Fibroblast of the conjunctiva (primary cell): Measurements from ENCODE around the gene PPFIA4.
A peak's percentile ranks its signal among the peaks of the same experiment; 100 is the strongest.

Experiments used
- DNase-seq: peaks from one replicate; pipeline ENCODE4 v3.0.0-alpha.2; 2010; ENCODE audit warnings: low read depth

The PPFIA4 gene

GRCh38 chr1:203057911-203058675 lies 31.8 kb downstream of the PPFIA4 start:
- peak; percentile 24 for DNase-seq

GRCh38 chr1:203058676-203058935 lies 32.3 kb downstream of the PPFIA4 start:
- no peak for DNase-seq

GRCh38 chr1:203059485-203059884 lies 33.2 kb downstream of the PPFIA4 start:
- no peak for DNase-seq

- DNase-seq: no peak
Observed at GRCh38 chr1:203060115-203060514, 33.8 kb downstream of the PPFIA4 start.

- DNase-seq: no peak
Observed at GRCh38 chr1:203063287-203063686, 37.0 kb downstream of the PPFIA4 start.

- DNase-seq: no peak
Observed at GRCh38 chr1:203065191-203065590, 38.9 kb downstream of the PPFIA4 start.

GRCh38 chr1:203065986-203066385 lies 39.7 kb downstream of the PPFIA4 start:
- no peak for DNase-seq

- DNase-seq: no peak
Observed at GRCh38 chr1:203066965-203067364, 40.7 kb downstream of the PPFIA4 start.

- DNase-seq: no peak
Observed at GRCh38 chr1:203069030-203069747, 42.9 kb downstream of the PPFIA4 start.

- DNase-seq: no peak
Observed at GRCh38 chr1:203072002-203072602, 45.8 kb downstream of the PPFIA4 start.

- no peak for DNase-seq
Observed at GRCh38 chr1:203072911-203073310, 46.6 kb downstream of the PPFIA4 start.

GRCh38 chr1:203073469-203073868 lies 47.2 kb downstream of the PPFIA4 start:
- no peak for DNase-seq

- DNase-seq: no peak
Observed at GRCh38 chr1:203074610-203075009, 48.3 kb downstream of the PPFIA4 start.

GRCh38 chr1:203075236-203076030 lies 49.1 kb downstream of the PPFIA4 start:
- no peak for DNase-seq

- DNase-seq: no peak
Observed at GRCh38 chr1:203076031-203076511, 49.8 kb downstream of the PPFIA4 start.

GRCh38 chr1:203077367-203077766 lies 51.1 kb downstream of the PPFIA4 start:
- no peak for DNase-seq

- no peak for DNase-seq
Observed at GRCh38 chr1:203077956-203078355, 51.7 kb downstream of the PPFIA4 start.

GRCh38 chr1:203078478-203078877 lies 52.2 kb downstream of the PPFIA4 start:
- no peak for DNase-seq

- DNase-seq: no peak
Observed at GRCh38 chr1:203080456-203080855, 54.2 kb downstream of the PPFIA4 start.

- DNase-seq: no peak
Observed at GRCh38 chr1:203081465-203082230, 55.4 kb downstream of the PPFIA4 start.

- DNase-seq: no peak
Observed at GRCh38 chr1:203082231-203082505, 55.9 kb downstream of the PPFIA4 start.
